Small intestine (tissue), 7 donors: Measurements from ENCODE around the gene ATXN7. TPM values are rescaled to one million over a fixed set of nuclear protein-coding genes. Genes with fewer than 3 reads are reported as not detected.

Experiments
- DNase-seq, 2 donors: peaks; one replicate each; pipeline versions ENCODE4 v3.0.0 to v3.0.0-alpha.2; 2013
- FAIRE-seq: peaks from 2 replicates; lab custom pipeline; 2012; peaks lifted over from hg19 to GRCh38; lab: Jason Lieb, UNC
- H3K27ac ChIP-seq, 3 donors: one replicate each; pipeline ENCODE4 v1.5.1; 2013; ENCODE audit warnings: low read length in 2 of 3, mild to moderate bottlenecking in 2 of 3, control low read depth in 1 of 3, inconsistent platforms in 1 of 3, low read depth in 1 of 3, moderate library complexity in 1 of 3
- H3K27me3 ChIP-seq, 3 donors: one replicate each; pipeline ENCODE4 v1.6.1; 2013; ENCODE audit warnings: low read length in 3 of 3, inconsistent platforms in 1 of 3; ENCODE audit not compliant: control insufficient read depth in 3 of 3, insufficient read depth in 3 of 3
- H3K36me3 ChIP-seq, 3 donors: one replicate each; pipeline ENCODE4 v1.6.1; 2013; ENCODE audit warnings: low read length in 3 of 3, inconsistent platforms in 1 of 3, low read depth in 1 of 3, mild to moderate bottlenecking in 1 of 3, moderate library complexity in 1 of 3; ENCODE audit not compliant: control insufficient read depth in 3 of 3, insufficient read depth in 2 of 3
- H3K4me1 ChIP-seq, 3 donors: one replicate each; pipeline ENCODE4 v1.6.1; 2013; ENCODE audit warnings: low read length in 2 of 3, inconsistent platforms in 1 of 3, low read depth in 1 of 3, mild to moderate bottlenecking in 1 of 3, moderate library complexity in 1 of 3; ENCODE audit not compliant: control insufficient read depth in 3 of 3, insufficient read depth in 2 of 3
- H3K4me3 ChIP-seq, 3 donors: one replicate each; pipeline ENCODE4 v1.5.1; 2013; ENCODE audit warnings: low read length in 3 of 3, control low read depth in 1 of 3, inconsistent platforms in 1 of 3, low read depth in 1 of 3, mild to moderate bottlenecking in 1 of 3, moderate library complexity in 1 of 3
- H3K9me3 ChIP-seq, 2 donors: one replicate each; pipeline ENCODE4 v1.6.1; 2013; ENCODE audit warnings: low read depth in 1 of 2, low read length in 1 of 2; ENCODE audit not compliant: control insufficient read depth in 2 of 2, insufficient read depth in 1 of 2
- WGBS, 3 donors: extraction: QIAGEN DNeasy Blood & Tissue Kit; methylation state at CpG; one replicate each; pipeline ENCODE4 v1.1.7; 2013; 5-methylcytosine and 5-hydroxymethylcytosine counted together
- polyA plus RNA-seq, 4 donors: library from polyadenylated mRNA; stranded (reverse) in 3 of 4; unstranded in 1 of 4; fragments of 200-250 nt in 3 of 4; fragments of 120-200 nt in 1 of 4; gene quantifications; one replicate each; pipeline versions ENCODE4 v1.2.1 to v1.2.3, GENCODE V29; 2013
- donor health status: healthy with polysubstance abuse.
- donor health status: control.
- donor health status: control.
- donor health status: Bipolar disorder and iron deficiency.
- donor health status: healthy.

ATXN7 gene
- polyA plus RNA-seq, 4 donors, result 2.4 to 17.0 (median 5.3) TPM

- no peak overlapping the region for H3K4me3 ChIP-seq
- H3K27me3 ChIP-seq, result no peaks in the 10 kb centered on the region
- FAIRE-seq (no peak), DNase-seq (no peak)
- no peaks in the 10 kb centered on the region for H3K4me1 ChIP-seq
- H3K27ac ChIP-seq, result no peak overlapping the region
- H3K9me3 ChIP-seq, result no peaks in the 10 kb centered on the region
- 83 to 89% (median 89%) methylated on average over 3 of the region's 3 CpGs for WGBS, 3 donors
- H3K36me3 ChIP-seq, result peaks cover 0 to 2% (median 0%) of the 10 kb centered on the region in 3 donors
Observed at GRCh38 chr3:63869940-63870614, 6.4 kb downstream of the ATXN7 start.

- H3K9me3 ChIP-seq, result no peaks in the 10 kb centered on the region
- H3K4me3 ChIP-seq, result no peak overlapping the region
- no peak for FAIRE-seq
- WGBS, 3 donors, result 69 to 77% (median 75%) methylated on average over 2 of the region's 2 CpGs
- H3K4me1 ChIP-seq, result no peaks in the 10 kb centered on the region
- no peak overlapping the region for H3K27ac ChIP-seq
- DNase-seq, result no peak
- no peaks in the 10 kb centered on the region for H3K27me3 ChIP-seq
- peaks cover 0 to 2% (median 0%) of the 10 kb centered on the region in 3 donors for H3K36me3 ChIP-seq
Observed at GRCh38 chr3:63870615-63871005, 6.9 kb downstream of the ATXN7 start.

GRCh38 chr3:63872135-63872924 is 8.7 kb downstream of the ATXN7 start:
- no peak overlapping the region for H3K4me3 ChIP-seq
- H3K36me3 ChIP-seq, result no peaks in the 10 kb centered on the region
- H3K27ac ChIP-seq, result no peak overlapping the region
- no peak for DNase-seq
- no peaks in the 10 kb centered on the region for H3K9me3 ChIP-seq
- 89 to 92% (median 91%) methylated on average over 2 of the region's 2 CpGs for WGBS, 3 donors
- no peaks in the 10 kb centered on the region for H3K27me3 ChIP-seq
- FAIRE-seq, result no peak
- peaks cover 0 to 2% (median 0%) of the 10 kb centered on the region in 3 donors for H3K4me1 ChIP-seq

GRCh38 chr3:63874769-63875168 is 11.1 kb downstream of the ATXN7 start:
- no peaks in the 10 kb centered on the region for H3K36me3 ChIP-seq
- FAIRE-seq, result no peak
- H3K4me1 ChIP-seq, result peaks cover 0 to 8% (median 0%) of the 10 kb centered on the region in 3 donors
- no peak for DNase-seq
- no peaks in the 10 kb centered on the region for H3K9me3 ChIP-seq
- 79 to 81% (median 80%) methylated on average over 3 of the region's 3 CpGs for WGBS, 3 donors
- H3K27ac ChIP-seq, result no peak overlapping the region
- H3K4me3 ChIP-seq, result no peak overlapping the region
- no peaks in the 10 kb centered on the region for H3K27me3 ChIP-seq

GRCh38 chr3:63875510-63875909 is 11.8 kb downstream of the ATXN7 start:
- DNase-seq (no peak), FAIRE-seq (no peak)
- Histone ChIP-seq H3K4me1 (peaks cover 0 to 8% (median 0%) of the 10 kb centered on the region in 3 donors), H3K27ac (no peak overlapping the region), H3K4me3 (no peak overlapping the region), H3K36me3 (no peaks in the 10 kb centered on the region), H3K9me3 (no peaks in the 10 kb centered on the region), H3K27me3 (no peaks in the 10 kb centered on the region)
- 86 to 98% (median 90%) methylated on average over 2 of the region's 2 CpGs for WGBS, 3 donors

GRCh38 chr3:63876260-63876659 is 12.6 kb downstream of the ATXN7 start:
- no peak for FAIRE-seq
- H3K9me3 ChIP-seq, result no peaks in the 10 kb centered on the region
- WGBS, 3 donors, result 59 to 72% (median 60%) methylated on average over 3 of the region's 3 CpGs
- peaks cover 0 to 8% (median 3%) of the 10 kb centered on the region in 3 donors for H3K4me1 ChIP-seq
- no peaks in the 10 kb centered on the region for H3K27me3 ChIP-seq
- DNase-seq, result no peak
- no peaks in the 10 kb centered on the region for H3K36me3 ChIP-seq
- H3K27ac ChIP-seq, result no peak overlapping the region
- no peak overlapping the region for H3K4me3 ChIP-seq

GRCh38 chr3:63877737-63878393 is 14.2 kb downstream of the ATXN7 start:
- Histone ChIP-seq H3K9me3 (no peaks in the 10 kb centered on the region), H3K4me3 (no peak overlapping the region), H3K27ac (no peak overlapping the region), H3K36me3 (no peaks in the 10 kb centered on the region), H3K4me1 (peaks cover 0 to 8% (median 7%) of the 10 kb centered on the region in 3 donors), H3K27me3 (no peaks in the 10 kb centered on the region)
- DNase-seq (no peak), FAIRE-seq (no peak)
- 85% methylated on average over 3 of the region's 3 CpGs for WGBS, 3 donors

GRCh38 chr3:63878394-63879060 is 14.9 kb downstream of the ATXN7 start:
- 40 to 53% (median 47%) methylated on average over 2 of the region's 2 CpGs for WGBS, 3 donors
- Histone ChIP-seq H3K4me3 (no peak overlapping the region), H3K27ac (no peak overlapping the region), H3K27me3 (no peaks in the 10 kb centered on the region), H3K36me3 (no peaks in the 10 kb centered on the region), H3K9me3 (no peaks in the 10 kb centered on the region), H3K4me1 (peaks cover 0 to 8% (median 7%) of the 10 kb centered on the region in 3 donors)
- DNase-seq, result no peak
- no peak for FAIRE-seq
